H7 (cell line): ENCODE results near the gene CDC25C. TPM values are rescaled to one million over a fixed set of nuclear protein-coding genes. Genes with fewer than 3 reads are reported as not detected.

Source experiments
- DNase-seq: peaks from one replicate; pipeline ENCODE4 v3.0.0; 2012
- H3K27me3 ChIP-seq: 2 replicates; pipeline ENCODE4 v1.6.0; 2011; ENCODE audit warnings: mild to moderate bottlenecking, low read length; ENCODE audit not compliant: control insufficient read depth, insufficient read depth
- H3K36me3 ChIP-seq: replicated peaks from 2 replicates; pipeline ENCODE4 v1.5.1; 2011; ENCODE audit warnings: low read length; ENCODE audit not compliant: control insufficient read depth, insufficient read depth
- H3K4me3 ChIP-seq: 2 replicates; pipeline ENCODE4 v1.5.1; 2011; ENCODE audit warnings: low read depth, mild to moderate bottlenecking, control low read depth, low read length, moderate library complexity; ENCODE audit not compliant: insufficient read depth
- total RNA-seq: library from RNA; depleted of rRNA; stranded (reverse); fragments of >200 nt; shearing (Covaris generic); gene quantifications from 2 replicates; pipeline ENCODE4 v1.2.3, GENCODE V29; 2014

The CDC25C gene
- total RNA-seq, 1 experiment from 2014 or later, result 36.0 TPM

- DNase-seq, result peak; percentile 85
- peaks cover 3% of the 10 kb centered on the region for H3K36me3 ChIP-seq
- no peaks in the 10 kb centered on the region for H3K27me3 ChIP-seq
- H3K4me3 ChIP-seq, result peak overlapping the region; percentile 88
Observed at GRCh38 chr5:138352722-138353559, 21.3 kb upstream of the CDC25C start.

- Histone ChIP-seq H3K36me3 (peaks cover 9% of the 10 kb centered on the region), H3K4me3 (peak within 1 kb of the TSS; percentile 88), H3K27me3 (no peaks in the 10 kb centered on the region)
- DNase-seq, result peak; percentile 99
Observed at GRCh38 chr5:138352071-138352721, 20.6 kb upstream of the CDC25C start, which contains the start of gene KDM3B. KDM3B (plus strand) TSS chr5:138352685; CDS start chr5:138352796, 111 bp downstream.

GRCh38 chr5:138351517-138351916 lies 19.9 kb upstream of the CDC25C start:
- Histone ChIP-seq H3K27me3 (no peaks in the 10 kb centered on the region), H3K36me3 (peaks cover 14% of the 10 kb centered on the region), H3K4me3 (no peak overlapping the region)
- DNase-seq, result no peak

GRCh38 chr5:138351056-138351455 lies 19.5 kb upstream of the CDC25C start:
- H3K27me3 ChIP-seq, result no peaks in the 10 kb centered on the region
- no peak for DNase-seq
- peaks cover 15% of the 10 kb centered on the region for H3K36me3 ChIP-seq
- no peak overlapping the region for H3K4me3 ChIP-seq

DNA sequence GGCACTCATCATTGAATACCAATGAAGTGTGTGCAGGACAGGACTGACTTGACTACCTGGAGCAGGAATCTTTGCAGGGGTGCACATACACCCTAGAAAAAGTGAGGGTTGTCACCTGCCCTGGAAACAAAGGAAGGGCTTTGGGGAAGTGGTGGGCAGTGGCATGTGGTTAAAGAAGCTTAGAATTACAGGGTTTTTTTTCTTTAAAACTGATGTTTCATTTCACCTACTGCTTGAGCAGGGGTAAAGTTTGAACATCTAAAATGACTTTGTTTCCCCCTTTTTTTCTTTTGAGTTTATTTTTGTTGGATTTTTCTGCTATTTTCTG lies 18.9 kb upstream of the CDC25C start:
- H3K36me3 ChIP-seq, result peaks cover 19% of the 10 kb centered on the region
- no peaks in the 10 kb centered on the region for H3K27me3 ChIP-seq
- H3K4me3 ChIP-seq, result no peak overlapping the region
- DNase-seq, result no peak

DNA sequence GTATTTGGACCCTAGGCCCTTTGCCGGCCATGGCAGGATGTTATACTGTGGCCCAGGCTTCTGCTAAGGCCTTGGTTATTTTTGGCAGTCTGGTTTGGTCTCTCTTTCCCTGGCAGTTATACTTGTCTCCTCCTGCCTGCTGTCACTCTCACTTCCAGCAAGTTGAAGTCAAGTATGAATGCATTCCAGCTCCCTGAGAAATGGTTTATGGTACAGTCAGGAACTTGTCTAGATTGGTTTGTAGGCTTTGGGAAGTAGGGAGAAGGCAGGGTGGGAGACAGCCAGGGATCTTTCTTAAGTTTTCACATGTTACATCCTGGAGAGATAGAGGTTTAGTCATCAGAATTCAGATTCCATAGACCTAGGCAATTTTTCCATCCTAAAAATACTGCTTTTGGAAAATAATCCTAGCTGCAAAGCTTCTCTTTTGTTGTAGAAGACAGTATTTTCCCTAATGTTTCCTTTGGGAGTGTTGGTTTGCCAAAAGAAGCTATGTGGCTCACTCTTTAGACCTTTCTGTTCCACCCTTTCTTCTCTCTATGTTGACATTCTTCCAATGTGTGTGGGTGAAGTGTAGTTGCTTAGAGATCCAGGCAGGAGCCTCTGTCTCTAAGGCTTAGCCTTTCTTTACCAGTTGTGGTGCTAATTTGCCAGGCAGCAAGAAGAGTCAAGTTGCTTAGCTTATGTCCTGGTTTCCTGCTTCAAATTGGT lies 18.4 kb upstream of the CDC25C start:
- Histone ChIP-seq H3K4me3 (no peak overlapping the region), H3K27me3 (no peaks in the 10 kb centered on the region), H3K36me3 (peaks cover 21% of the 10 kb centered on the region)
- DNase-seq, result no peak

- Histone ChIP-seq H3K36me3 (peaks cover 31% of the 10 kb centered on the region), H3K4me3 (no peak overlapping the region), H3K27me3 (no peaks in the 10 kb centered on the region)
- no peak for DNase-seq
Observed at GRCh38 chr5:138346889-138347288, 15.3 kb upstream of the CDC25C start.

- Histone ChIP-seq H3K36me3 (peaks cover 39% of the 10 kb centered on the region), H3K27me3 (no peaks in the 10 kb centered on the region), H3K4me3 (no peak overlapping the region)
- no peak for DNase-seq
Observed at GRCh38 chr5:138344887-138345622, 13.5 kb upstream of the CDC25C start.

DNA sequence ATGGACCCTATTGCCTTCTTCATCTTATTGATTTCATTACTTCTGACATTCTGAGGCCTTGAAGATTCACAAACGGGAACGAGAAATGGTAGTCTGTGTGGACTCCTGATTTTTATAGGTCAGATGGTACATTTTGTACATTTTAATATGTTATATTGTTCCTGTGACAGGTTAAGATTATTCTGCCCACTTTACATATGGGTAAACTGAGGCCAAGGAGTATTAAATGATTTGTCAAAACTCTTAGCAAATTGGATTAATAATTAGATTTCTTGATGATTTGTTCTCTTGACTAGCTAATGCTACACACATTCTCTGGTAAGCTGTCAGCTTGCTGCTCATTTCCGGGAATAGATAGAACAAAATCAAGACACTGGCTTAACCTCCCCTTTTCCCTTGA lies 8.4 kb upstream of the CDC25C start:
- H3K4me3 ChIP-seq, result no peak overlapping the region
- no peak for DNase-seq
- peaks cover 18% of the 10 kb centered on the region for H3K36me3 ChIP-seq
- no peaks in the 10 kb centered on the region for H3K27me3 ChIP-seq

DNA sequence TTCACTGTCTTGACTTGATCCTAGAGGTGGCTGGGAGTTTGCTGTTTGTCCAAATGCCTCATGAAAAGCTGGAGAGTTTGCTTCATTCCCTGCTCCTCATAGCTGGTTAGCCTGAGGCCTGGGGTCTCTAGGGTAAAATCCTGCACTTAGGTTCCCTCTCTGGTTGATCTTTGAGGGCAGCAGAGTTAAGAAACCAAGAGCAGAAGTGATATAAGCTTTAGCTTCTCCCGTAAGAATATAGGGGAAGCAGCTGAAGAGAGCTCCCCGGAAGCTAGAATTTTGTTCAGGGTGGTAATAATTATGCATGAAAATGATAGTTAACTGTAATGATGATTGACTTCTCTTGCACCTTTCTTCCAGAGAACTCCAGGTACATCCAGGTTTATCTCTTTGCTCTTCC lies 7.9 kb upstream of the CDC25C start:
- Histone ChIP-seq H3K36me3 (peaks cover 18% of the 10 kb centered on the region), H3K27me3 (no peaks in the 10 kb centered on the region), H3K4me3 (peak overlapping the region; percentile 78)
- DNase-seq, result peak; percentile 37

DNA sequence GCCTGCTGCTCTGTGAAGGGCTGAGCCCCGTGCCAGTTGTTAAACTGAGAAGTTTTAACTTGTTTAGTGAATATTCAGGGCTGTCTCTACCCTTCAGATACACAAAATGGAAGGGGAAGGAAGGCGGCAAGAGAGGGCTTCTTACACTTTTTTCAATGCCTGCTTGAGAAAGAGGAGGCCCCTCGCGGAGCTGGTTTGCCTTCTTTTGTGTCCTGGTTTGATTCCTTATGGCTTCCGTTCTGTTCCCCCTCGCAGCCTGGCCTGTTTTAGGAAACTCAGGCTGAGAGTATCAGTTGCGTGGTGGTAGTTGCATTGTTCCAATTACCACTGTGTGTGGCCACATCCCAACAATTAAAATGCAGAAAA lies 7.5 kb upstream of the CDC25C start:
- Histone ChIP-seq H3K36me3 (peaks cover 15% of the 10 kb centered on the region), H3K27me3 (no peaks in the 10 kb centered on the region), H3K4me3 (peak overlapping the region; percentile 78)
- peak; percentile 48 for DNase-seq

GRCh38 chr5:138338411-138339090 lies 6.9 kb upstream of the CDC25C start:
- Histone ChIP-seq H3K4me3 (peak overlapping the region; percentile 78), H3K36me3 (peaks cover 10% of the 10 kb centered on the region), H3K27me3 (no peaks in the 10 kb centered on the region)
- DNase-seq, result no peak

- peak; percentile 96 for DNase-seq
- H3K27me3 ChIP-seq, result no peaks in the 10 kb centered on the region
- peaks cover 9% of the 10 kb centered on the region for H3K36me3 ChIP-seq
- H3K4me3 ChIP-seq, result peak within 1 kb of the TSS; percentile 78
Observed at GRCh38 chr5:138337685-138338410, 6.2 kb upstream of the CDC25C start, which contains the start of gene FAM53C. FAM53C (plus strand) TSS chr5:138338266; CDS start chr5:138341336, 3,070 bp downstream.
